ENCODE data around the gene MUC3A.
"Not testable (repeated sequence)": the region's sequence is repeated elsewhere in the genome, so short reads cannot be mapped to it uniquely, and the experiment has no call there.

Gene MUC3A

GRCh38 chr7:100949227-100949932 lies at the start of gene MUC3A:
Gene MUC3A, plus strand, starts transcription at chr7:100949534. Its CDS starts 91 bp downstream, at chr7:100949625.
- in situ Hi-C loops (cut with HindIII; ENCODE audit: low sequenced_read_pairs), result loop anchor here (10.0 kb wide), 1 partner anchor 65 kb away; the partner anchor contains the start of gene UFSP1

- in situ Hi-C loops (cut with HindIII; ENCODE audit: low sequenced_read_pairs), result loop anchor here (10.0 kb wide), 1 partner anchor 54 kb away; no protein-coding TSS in a partner anchor
These were observed 48.4 kb upstream of the MUC3A start for GRCh38 chr7:100900978-100901377.

- in situ Hi-C loops (cut with HindIII; ENCODE audit: low sequenced_read_pairs), result loop anchor here (10.0 kb wide), 1 partner anchor 53 kb away; no protein-coding TSS in a partner anchor
These were observed 47.4 kb upstream of the MUC3A start for GRCh38 chr7:100901921-100902332.

GRCh38 chr7:100902638-100903037 lies 46.7 kb upstream of the MUC3A start:
- in situ Hi-C loops (cut with HindIII; ENCODE audit: low sequenced_read_pairs), result loop anchor here (10.0 kb wide), 1 partner anchor 52 kb away; no protein-coding TSS in a partner anchor

GRCh38 chr7:100908512-100908911 lies 40.8 kb upstream of the MUC3A start:
- in situ Hi-C loops (cut with HindIII; ENCODE audit: low sequenced_read_pairs), result loop anchor here (10.0 kb wide), 1 partner anchor 46 kb away; no protein-coding TSS in a partner anchor

- in situ Hi-C loops (cut with HindIII; ENCODE audit: low sequenced_read_pairs), result not testable (repeated sequence)
These were observed 38.9 kb upstream of the MUC3A start for GRCh38 chr7:100910443-100910842.

GRCh38 chr7:100911484-100911883 lies 37.9 kb upstream of the MUC3A start:
- in situ Hi-C loops (cut with HindIII; ENCODE audit: low sequenced_read_pairs), result no loop called here

- in situ Hi-C loops (cut with HindIII; ENCODE audit: low sequenced_read_pairs), result no loop called here
These were observed 35.0 kb upstream of the MUC3A start for GRCh38 chr7:100914208-100914878.

- in situ Hi-C loops (cut with HindIII; ENCODE audit: low sequenced_read_pairs), result no loop called here
These were observed 34.4 kb upstream of the MUC3A start for GRCh38 chr7:100914879-100915447.

GRCh38 chr7:100919335-100919734 lies 30.0 kb upstream of the MUC3A start:
- in situ Hi-C loops (cut with HindIII; ENCODE audit: low sequenced_read_pairs), result not testable (repeated sequence)

GRCh38 chr7:100919779-100920437 lies 29.4 kb upstream of the MUC3A start:
- in situ Hi-C loops (cut with HindIII; ENCODE audit: low sequenced_read_pairs), result not testable (repeated sequence)

- in situ Hi-C loops (cut with HindIII; ENCODE audit: low sequenced_read_pairs), result no loop called here
These were observed 28.3 kb upstream of the MUC3A start for GRCh38 chr7:100921039-100921438.

GRCh38 chr7:100923616-100924015 lies 25.7 kb upstream of the MUC3A start:
- in situ Hi-C loops (cut with HindIII; ENCODE audit: low sequenced_read_pairs), result not testable (repeated sequence)

- in situ Hi-C loops (cut with HindIII; ENCODE audit: low sequenced_read_pairs), result no loop called here
These were observed 19.5 kb upstream of the MUC3A start for GRCh38 chr7:100929808-100930174.

- in situ Hi-C loops (cut with HindIII; ENCODE audit: low sequenced_read_pairs), result no loop called here
These were observed 15.6 kb upstream of the MUC3A start for GRCh38 chr7:100933734-100934133.

GRCh38 chr7:100935381-100935780 lies 14.0 kb upstream of the MUC3A start:
- in situ Hi-C loops (cut with HindIII; ENCODE audit: low sequenced_read_pairs), result not testable (repeated sequence)

GRCh38 chr7:100936167-100936566 lies 13.2 kb upstream of the MUC3A start:
- in situ Hi-C loops (cut with HindIII; ENCODE audit: low sequenced_read_pairs), result not testable (repeated sequence)

- in situ Hi-C loops (cut with HindIII; ENCODE audit: low sequenced_read_pairs), result loop anchor here (10.0 kb wide), 1 partner anchor 57 kb away; the partner anchor contains the start of gene UFSP1
These were observed 7.1 kb upstream of the MUC3A start for GRCh38 chr7:100942045-100942774.

- in situ Hi-C loops (cut with HindIII; ENCODE audit: low sequenced_read_pairs), result loop anchor here (10.0 kb wide), 1 partner anchor 59 kb away; the partner anchor contains the start of gene UFSP1
These were observed 5.6 kb upstream of the MUC3A start for GRCh38 chr7:100943693-100944092.

GRCh38 chr7:100944138-100944537 lies 5.2 kb upstream of the MUC3A start:
- in situ Hi-C loops (cut with HindIII; ENCODE audit: low sequenced_read_pairs), result loop anchor here (10.0 kb wide), 1 partner anchor 59 kb away; the partner anchor contains the start of gene UFSP1
